Trophoblast cell (in vitro differentiated cells and primary cell): ENCODE results near the gene TTC21A.

Experiments used
- DNase-seq, 2 donors: peaks; one replicate each; pipeline ENCODE4 v3.0.0-alpha.2; 2016
- H2AFZ ChIP-seq: 2 replicates; pipeline ENCODE4 v1.6.1; 2013; ENCODE audit warnings: low read length, moderate library complexity, mild to moderate bottlenecking; ENCODE audit not compliant: insufficient read depth, poor library complexity
- H2AK5ac ChIP-seq: 2 replicates; pipeline ENCODE4 v1.6.1; 2013; ENCODE audit warnings: mild to moderate bottlenecking, low read length
- H2BK120ac ChIP-seq: 2 replicates; pipeline ENCODE4 v1.6.1; 2013; ENCODE audit warnings: low read length, mild to moderate bottlenecking, moderate library complexity; ENCODE audit not compliant: insufficient read depth, poor library complexity
- H2BK12ac ChIP-seq: 2 replicates; pipeline ENCODE4 v1.6.1; 2013; ENCODE audit warnings: mild to moderate bottlenecking, low read length, moderate library complexity
- H2BK5ac ChIP-seq: 2 replicates; pipeline ENCODE4 v1.6.1; 2013; ENCODE audit warnings: low read length, low read depth, moderate library complexity, mild to moderate bottlenecking; ENCODE audit not compliant: poor library complexity
- H3K14ac ChIP-seq: 2 replicates; pipeline ENCODE4 v1.6.1; 2013; ENCODE audit warnings: mild to moderate bottlenecking, low read length
- H3K18ac ChIP-seq: 2 replicates; pipeline ENCODE4 v1.6.1; 2013; ENCODE audit warnings: mild to moderate bottlenecking, low read length
- H3K23ac ChIP-seq: 2 replicates; pipeline ENCODE4 v1.6.1; 2013; ENCODE audit warnings: low read length
- H3K27ac ChIP-seq: 2 replicates; pipeline ENCODE4 v1.5.1; 2013; ENCODE audit warnings: low read depth, mild to moderate bottlenecking, inconsistent platforms, low read length, moderate library complexity
- H3K27me3 ChIP-seq: 2 replicates; pipeline ENCODE4 v1.6.1; 2013; ENCODE audit warnings: inconsistent platforms, mild to moderate bottlenecking, low read length, moderate library complexity; ENCODE audit not compliant: insufficient read depth
- H3K36me3 ChIP-seq, 2 experiments: 1 replicate in 1 of 2; 2 replicates in 1 of 2; pipeline ENCODE4 v1.6.1; 2013; ENCODE audit warnings: low read length in 2 of 2, mild to moderate bottlenecking in 2 of 2, moderate library complexity in 1 of 2; ENCODE audit not compliant: insufficient read depth in 2 of 2, control insufficient read depth in 1 of 2
- H3K4ac ChIP-seq: 2 replicates; pipeline ENCODE4 v1.6.1; 2013; ENCODE audit warnings: low read depth, mild to moderate bottlenecking, low read length, moderate library complexity
- H3K4me1 ChIP-seq, 2 experiments: 1 replicate in 1 of 2; 2 replicates in 1 of 2; pipeline ENCODE4 v1.6.1; 2013; ENCODE audit warnings: low read length in 2 of 2, mild to moderate bottlenecking in 2 of 2, moderate library complexity in 1 of 2; ENCODE audit not compliant: insufficient read depth in 2 of 2, control insufficient read depth in 1 of 2
- H3K4me2 ChIP-seq: 2 replicates; pipeline ENCODE4 v1.6.1; 2013; ENCODE audit warnings: inconsistent platforms, mild to moderate bottlenecking, low read length, moderate library complexity
- H3K4me3 ChIP-seq: 2 replicates; pipeline ENCODE4 v1.5.1; 2013; ENCODE audit warnings: mild to moderate bottlenecking, low read depth, low read length, inconsistent platforms
- H3K79me1 ChIP-seq: one replicate; pipeline ENCODE4 v1.6.1; 2013; ENCODE audit warnings: low read length
- H3K79me2 ChIP-seq: 2 replicates; pipeline ENCODE4 v1.6.1; 2013; ENCODE audit warnings: low read length, mild to moderate bottlenecking; ENCODE audit not compliant: control insufficient read depth, insufficient read depth, poor library complexity
- H3K9ac ChIP-seq: 2 replicates; pipeline ENCODE4 v1.6.1; 2013; ENCODE audit warnings: mild to moderate bottlenecking, low read length
- H3K9me3 ChIP-seq: 2 replicates; pipeline ENCODE4 v1.6.1; 2013; ENCODE audit warnings: low read depth, mild to moderate bottlenecking, control low read depth, inconsistent platforms, low read length; ENCODE audit not compliant: insufficient read depth
- H4K12ac ChIP-seq: 2 replicates; pipeline ENCODE4 v1.6.1; 2013; ENCODE audit warnings: low read depth, mild to moderate bottlenecking, low read length, moderate library complexity
- H4K8ac ChIP-seq: 2 replicates; pipeline ENCODE4 v1.6.1; 2013; ENCODE audit warnings: low read depth, mild to moderate bottlenecking, low read length, moderate library complexity
- H4K91ac ChIP-seq: one replicate; pipeline ENCODE4 v1.6.1; 2013; ENCODE audit warnings: low read depth, mild to moderate bottlenecking, low read length, moderate library complexity
- WGBS: extraction: QIAGEN DNeasy Blood & Tissue Kit; methylation state at CpG from one replicate; pipeline ENCODE4 v1.1.7; 2013; ENCODE audit warnings: missing lambda C conversion rate; ENCODE audit not compliant: insufficient read length, insufficient coverage; ENCODE audit errors: extremely low coverage; 5-methylcytosine and 5-hydroxymethylcytosine counted together

TTC21A gene

DNA sequence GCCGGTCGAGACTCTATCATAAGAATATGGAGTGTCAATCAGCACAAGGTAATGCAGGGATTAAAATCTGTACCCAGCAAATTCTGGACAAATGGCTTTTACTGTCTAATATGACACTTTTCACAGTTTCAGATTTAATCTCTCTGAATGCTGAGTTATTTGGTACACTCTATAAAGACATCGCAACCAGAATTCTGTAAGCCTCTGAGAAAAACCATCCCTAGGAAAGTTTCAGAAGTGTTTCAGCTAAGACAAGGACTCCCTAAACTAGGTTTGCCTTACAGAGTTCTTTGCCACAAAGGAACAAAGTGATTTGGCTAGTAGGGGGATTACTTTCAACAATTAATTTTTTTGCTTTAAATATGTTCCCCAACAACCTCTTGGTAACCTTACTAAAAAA is 44.3 kb upstream of the TTC21A start:
- no peaks in the 10 kb centered on the region for H3K27me3 ChIP-seq
- no peak overlapping the region for H3K9ac ChIP-seq
- H3K18ac ChIP-seq, result no peak overlapping the region
- H3K27ac ChIP-seq, result no peak overlapping the region
- no peak overlapping the region for H4K91ac ChIP-seq
- no peak overlapping the region for H2AK5ac ChIP-seq
- no peak overlapping the region for H3K4ac ChIP-seq
- H2BK12ac ChIP-seq, result no peak overlapping the region
- no peak overlapping the region for H2BK120ac ChIP-seq
- no peak overlapping the region for H2BK5ac ChIP-seq
- no CpG with 5 or more reads among the region's 3 CpGs for WGBS
- H3K4me3 ChIP-seq, result no peak overlapping the region
- no peaks in the 10 kb centered on the region for H3K79me1 ChIP-seq
- no peak overlapping the region for H3K14ac ChIP-seq
- DNase-seq, result no peak
- H3K4me1 ChIP-seq, result no peaks in the 10 kb centered on the region
- no peak overlapping the region for H3K23ac ChIP-seq
- H3K36me3 ChIP-seq, result peaks cover 0 to 2% of the 10 kb centered on the region in 2 experiments
- no peaks in the 10 kb centered on the region for H3K9me3 ChIP-seq
- no peak overlapping the region for H4K8ac ChIP-seq
- H3K4me2 ChIP-seq, result no peak overlapping the region
- no peak overlapping the region for H4K12ac ChIP-seq
- H2AFZ ChIP-seq, result no peak overlapping the region
- no peaks in the 10 kb centered on the region for H3K79me2 ChIP-seq

DNA sequence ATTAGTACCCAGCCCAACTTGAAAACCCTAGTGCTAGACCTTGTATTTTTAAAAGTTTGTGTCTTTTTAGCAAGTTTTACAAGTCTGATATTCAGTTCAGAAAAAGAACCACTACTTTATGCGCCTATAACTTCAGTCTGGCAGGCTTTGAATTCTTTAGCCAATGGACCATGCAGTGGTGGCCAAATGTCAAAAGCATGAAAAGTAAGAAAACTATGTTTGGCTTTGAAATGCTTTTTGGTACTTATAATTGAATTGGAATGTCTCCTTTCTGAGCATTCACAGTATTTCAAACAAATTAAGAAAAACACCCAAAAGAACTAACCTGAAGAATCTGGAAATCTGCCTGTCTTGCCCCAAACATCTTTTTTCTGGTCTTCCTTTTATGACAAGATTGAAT is 42.8 kb upstream of the TTC21A start:
- Histone ChIP-seq H3K14ac (no peak overlapping the region), H3K27ac (no peak overlapping the region), H3K79me2 (no peaks in the 10 kb centered on the region), H3K4ac (no peak overlapping the region), H2BK12ac (no peak overlapping the region), H3K23ac (no peak overlapping the region), H4K12ac (no peak overlapping the region), H3K9me3 (no peaks in the 10 kb centered on the region), H3K36me3 (peaks cover 3 to 6% of the 10 kb centered on the region in 2 experiments), H3K79me1 (no peaks in the 10 kb centered on the region), H4K8ac (no peak overlapping the region), H2BK120ac (no peak overlapping the region), H4K91ac (no peak overlapping the region), H2AFZ (no peak overlapping the region), H3K4me3 (no peak overlapping the region), H3K18ac (no peak overlapping the region), H3K9ac (no peak overlapping the region), H2BK5ac (no peak overlapping the region), H3K4me2 (no peak overlapping the region), H2AK5ac (no peak overlapping the region), H3K27me3 (no peaks in the 10 kb centered on the region), H3K4me1 (no peaks in the 10 kb centered on the region)
- no CpG with 5 or more reads among the region's 1 CpG for WGBS
- peak in 1 of 2 donors; percentile 42 for DNase-seq

DNA sequence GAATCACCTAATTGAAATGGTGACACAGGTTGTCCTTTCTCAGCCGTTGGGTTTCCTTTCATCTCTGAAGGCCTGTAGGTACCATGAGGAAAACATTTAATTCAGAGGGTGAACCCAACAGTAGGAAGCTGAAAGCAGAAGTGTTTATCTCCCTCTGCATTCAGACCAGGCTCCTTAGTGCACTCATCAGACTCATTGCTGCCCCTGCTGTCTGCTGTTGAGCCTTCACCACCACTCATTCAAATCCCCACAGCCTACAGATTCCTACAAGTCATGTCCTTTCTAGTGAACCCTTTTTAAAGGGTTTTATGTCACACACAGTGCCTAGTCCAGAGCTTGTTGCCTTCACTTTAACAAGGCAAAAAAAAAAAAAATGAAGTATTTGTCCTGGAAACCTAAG is 42.3 kb upstream of the TTC21A start:
- no peak overlapping the region for H3K23ac ChIP-seq
- no peaks in the 10 kb centered on the region for H3K79me1 ChIP-seq
- no peak overlapping the region for H2BK120ac ChIP-seq
- WGBS, result no CpG with 5 or more reads among the region's 1 CpG
- no peak overlapping the region for H4K8ac ChIP-seq
- H3K36me3 ChIP-seq, result peaks cover 3 to 6% of the 10 kb centered on the region in 2 experiments
- no peak overlapping the region for H3K9ac ChIP-seq
- H3K4me3 ChIP-seq, result no peak overlapping the region
- no peak overlapping the region for H4K91ac ChIP-seq
- H3K27me3 ChIP-seq, result no peaks in the 10 kb centered on the region
- no peak overlapping the region for H2BK12ac ChIP-seq
- no peak overlapping the region for H3K4ac ChIP-seq
- H3K18ac ChIP-seq, result no peak overlapping the region
- H2AK5ac ChIP-seq, result no peak overlapping the region
- no peak overlapping the region for H3K14ac ChIP-seq
- no peak overlapping the region for H2AFZ ChIP-seq
- DNase-seq, result peak in 1 of 2 donors; percentile 29
- no peaks in the 10 kb centered on the region for H3K4me1 ChIP-seq
- H2BK5ac ChIP-seq, result no peak overlapping the region
- H3K79me2 ChIP-seq, result no peaks in the 10 kb centered on the region
- H3K4me2 ChIP-seq, result no peak overlapping the region
- no peak overlapping the region for H3K27ac ChIP-seq
- no peak overlapping the region for H4K12ac ChIP-seq
- no peaks in the 10 kb centered on the region for H3K9me3 ChIP-seq

DNA sequence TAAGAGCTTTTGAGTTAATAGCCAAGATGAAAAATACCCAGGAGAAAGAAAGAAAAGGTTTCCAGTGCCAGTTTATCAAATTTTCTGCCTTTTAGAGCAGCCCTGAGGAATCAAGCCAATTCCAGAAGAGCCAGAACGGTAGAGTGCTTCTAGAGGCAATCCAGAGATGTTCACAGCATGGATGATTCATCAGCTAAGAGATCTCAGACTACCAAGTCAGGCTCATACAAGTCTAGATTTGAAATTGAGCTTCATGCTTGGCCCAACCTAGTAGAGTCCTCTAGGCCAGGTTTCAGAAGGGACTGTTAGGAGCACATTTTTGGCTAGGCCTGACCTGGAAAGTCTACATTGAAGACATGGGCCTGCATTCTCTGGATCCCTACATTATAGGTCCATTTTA is 40.2 kb upstream of the TTC21A start:
- no peak overlapping the region for H2BK12ac ChIP-seq
- H2AK5ac ChIP-seq, result no peak overlapping the region
- DNase-seq, result no peak
- no peaks in the 10 kb centered on the region for H3K79me2 ChIP-seq
- H3K9ac ChIP-seq, result no peak overlapping the region
- no peaks in the 10 kb centered on the region for H3K27me3 ChIP-seq
- H3K23ac ChIP-seq, result no peak overlapping the region
- H2BK120ac ChIP-seq, result no peak overlapping the region
- H3K27ac ChIP-seq, result no peak overlapping the region
- no peak overlapping the region for H2BK5ac ChIP-seq
- H4K12ac ChIP-seq, result no peak overlapping the region
- H3K79me1 ChIP-seq, result no peaks in the 10 kb centered on the region
- H3K4ac ChIP-seq, result no peak overlapping the region
- H3K4me1 ChIP-seq, result no peaks in the 10 kb centered on the region
- H3K18ac ChIP-seq, result no peak overlapping the region
- H3K9me3 ChIP-seq, result no peaks in the 10 kb centered on the region
- peaks cover 3 to 6% of the 10 kb centered on the region in 2 experiments for H3K36me3 ChIP-seq
- H2AFZ ChIP-seq, result no peak overlapping the region
- no peak overlapping the region for H3K4me2 ChIP-seq
- H4K91ac ChIP-seq, result no peak overlapping the region
- no peak overlapping the region for H4K8ac ChIP-seq
- no CpG with 5 or more reads among the region's 1 CpG for WGBS
- no peak overlapping the region for H3K4me3 ChIP-seq
- no peak overlapping the region for H3K14ac ChIP-seq
